GM19193 (cell line): ENCODE measurements around the gene TST.

Experiments
- POLR2A ChIP-seq: IDR thresholded peaks from 4 replicates; pipeline ENCODE4 v1.6.1; 2011; ENCODE audit not compliant: insufficient read depth, insufficient read length; ENCODE audit errors: extremely low read depth

TST gene

GRCh38 chr22:36997746-36998145 is 21.5 kb downstream of the TST start:
- no peak for TF ChIP-seq POLR2A

DNA sequence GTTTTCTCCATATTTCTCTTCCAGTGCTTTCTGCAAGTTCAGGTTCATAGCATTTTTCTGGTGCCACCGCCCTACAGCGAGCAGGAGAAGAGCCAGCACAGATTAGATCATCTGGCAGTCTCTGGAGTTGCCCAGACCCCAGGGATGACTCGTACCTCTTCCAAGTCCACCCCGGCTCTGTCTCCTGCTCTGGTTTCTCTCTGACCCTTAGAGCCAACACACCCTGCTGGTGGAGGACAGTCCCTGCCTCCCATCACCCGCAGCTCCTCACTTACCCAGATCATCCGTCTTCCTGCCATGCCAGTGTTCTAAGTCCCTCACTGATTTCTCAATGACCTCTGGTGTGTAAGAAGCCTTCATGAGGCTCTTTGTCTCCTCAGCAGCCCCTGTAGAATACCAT is 28.0 kb downstream of the TST start:
- TF ChIP-seq POLR2A, result no peak

DNA sequence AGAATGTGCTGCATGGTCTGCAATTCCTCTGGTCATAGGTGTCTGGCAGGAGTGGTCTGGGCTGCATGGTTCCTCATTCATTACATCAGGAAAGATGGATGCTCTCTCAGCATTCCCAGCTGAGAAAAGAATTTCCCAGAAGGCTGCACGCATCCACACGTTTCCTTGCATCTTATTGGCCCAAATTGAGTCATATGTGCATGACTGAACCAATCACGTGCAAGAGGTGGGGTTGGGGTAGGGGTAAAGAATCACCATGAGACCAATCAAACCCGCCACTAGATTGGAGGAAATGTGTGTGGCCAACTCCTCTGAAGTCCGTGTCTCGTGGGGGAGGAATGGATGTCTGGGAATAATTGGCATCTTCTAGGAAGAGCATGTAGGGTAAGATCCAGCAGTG is 28.8 kb downstream of the TST start:
- no peak for TF ChIP-seq POLR2A

DNA sequence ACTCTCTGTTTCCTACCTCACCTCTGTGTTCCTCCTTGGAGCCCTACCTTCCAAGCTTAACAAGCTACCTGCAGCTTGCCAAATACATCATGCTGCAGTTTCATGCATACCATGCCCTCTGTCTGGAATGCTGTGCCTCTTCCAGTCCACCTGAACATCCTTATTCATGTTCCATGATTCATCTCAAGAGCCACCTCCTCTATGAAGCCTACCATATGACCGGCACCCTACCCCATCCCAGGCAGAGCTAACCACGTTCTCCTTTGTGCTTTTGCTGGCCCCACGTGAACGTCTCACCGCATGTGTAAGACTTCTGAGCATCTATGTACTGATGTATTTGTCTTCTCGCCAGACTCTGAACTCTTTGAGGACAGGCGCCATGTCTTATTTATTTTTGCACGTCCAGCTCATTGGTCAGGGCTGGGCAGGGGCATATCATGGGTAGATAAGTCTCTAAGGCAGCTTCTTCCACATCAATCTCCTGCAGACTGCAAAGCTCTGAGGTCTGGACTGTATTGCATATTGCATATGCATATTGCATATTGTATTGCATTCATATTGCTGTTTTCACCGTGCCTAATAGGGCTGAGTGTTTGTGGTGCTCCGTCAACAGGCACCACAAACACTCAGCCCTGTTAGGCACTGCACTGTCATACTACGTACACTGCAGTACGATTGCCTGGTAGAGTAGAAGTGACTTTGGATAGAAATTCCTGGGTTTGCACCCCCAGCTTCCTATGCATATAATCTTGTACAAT is 31.0 kb downstream of the TST start:
- no peak for TF ChIP-seq POLR2A

GRCh38 chr22:36986242-36986821 is 32.9 kb downstream of the TST start:
- TF ChIP-seq POLR2A, result no peak

DNA sequence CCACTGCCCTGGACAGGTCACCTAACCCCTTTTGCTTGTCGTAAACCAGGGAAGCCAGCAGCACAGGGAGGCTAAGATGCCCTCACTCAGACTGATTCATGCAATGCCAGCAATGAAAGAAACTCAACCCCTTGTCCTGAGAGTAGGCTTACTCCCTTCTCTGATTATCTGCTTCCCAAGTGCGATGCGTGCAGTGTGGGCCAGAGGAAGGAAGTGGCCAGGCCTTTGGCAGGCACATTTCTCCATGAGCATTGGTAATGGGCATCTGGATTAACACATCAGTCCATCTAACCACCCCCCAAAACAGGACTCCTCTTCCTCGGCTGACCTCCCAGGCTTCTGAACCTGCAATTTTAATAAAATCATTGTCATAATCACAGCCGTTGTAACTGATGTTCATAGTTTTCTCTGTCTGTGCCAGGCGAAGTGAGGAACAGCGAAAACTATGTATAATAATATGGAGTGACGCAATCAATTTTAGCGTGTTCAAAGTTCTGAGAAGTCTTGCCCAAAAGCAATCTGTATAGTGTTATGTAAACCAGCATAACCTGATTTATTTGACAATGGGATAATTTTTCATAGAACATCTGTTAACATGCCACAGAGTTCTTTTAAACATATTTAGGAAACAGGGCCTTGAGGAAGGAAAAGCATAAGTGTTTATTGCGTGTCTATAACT is 33.9 kb downstream of the TST start:
- no peak for TF ChIP-seq POLR2A

- TF ChIP-seq POLR2A, result no peak
Measured at GRCh38 chr22:36982136-36982535, 37.1 kb downstream of the TST start.

DNA sequence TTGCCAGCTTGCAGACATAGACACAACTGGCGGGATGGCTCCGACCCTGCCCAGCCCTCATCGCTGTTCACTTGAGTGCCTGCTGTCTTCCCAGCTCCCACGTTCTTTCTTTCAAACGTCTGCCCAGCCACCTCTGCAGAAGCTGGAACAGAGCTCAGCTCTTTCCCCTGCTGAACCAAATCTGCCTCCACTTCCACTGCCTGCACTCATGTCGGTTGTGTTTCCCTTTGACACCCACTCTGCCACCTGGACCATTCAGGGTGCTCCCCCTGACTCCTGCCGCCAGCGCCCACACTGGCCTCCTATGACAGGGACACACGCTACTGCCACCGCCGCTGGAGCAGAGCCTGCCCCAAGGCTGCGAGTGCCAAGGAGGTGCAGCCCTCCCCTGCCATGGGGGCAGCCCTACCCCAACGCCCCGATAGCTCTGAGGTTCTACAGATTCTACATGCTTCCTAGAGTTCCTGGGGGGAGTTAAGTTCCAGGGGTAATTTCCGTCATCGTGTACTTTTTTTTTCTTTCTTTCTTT is 37.9 kb downstream of the TST start:
- no peak for TF ChIP-seq POLR2A

DNA sequence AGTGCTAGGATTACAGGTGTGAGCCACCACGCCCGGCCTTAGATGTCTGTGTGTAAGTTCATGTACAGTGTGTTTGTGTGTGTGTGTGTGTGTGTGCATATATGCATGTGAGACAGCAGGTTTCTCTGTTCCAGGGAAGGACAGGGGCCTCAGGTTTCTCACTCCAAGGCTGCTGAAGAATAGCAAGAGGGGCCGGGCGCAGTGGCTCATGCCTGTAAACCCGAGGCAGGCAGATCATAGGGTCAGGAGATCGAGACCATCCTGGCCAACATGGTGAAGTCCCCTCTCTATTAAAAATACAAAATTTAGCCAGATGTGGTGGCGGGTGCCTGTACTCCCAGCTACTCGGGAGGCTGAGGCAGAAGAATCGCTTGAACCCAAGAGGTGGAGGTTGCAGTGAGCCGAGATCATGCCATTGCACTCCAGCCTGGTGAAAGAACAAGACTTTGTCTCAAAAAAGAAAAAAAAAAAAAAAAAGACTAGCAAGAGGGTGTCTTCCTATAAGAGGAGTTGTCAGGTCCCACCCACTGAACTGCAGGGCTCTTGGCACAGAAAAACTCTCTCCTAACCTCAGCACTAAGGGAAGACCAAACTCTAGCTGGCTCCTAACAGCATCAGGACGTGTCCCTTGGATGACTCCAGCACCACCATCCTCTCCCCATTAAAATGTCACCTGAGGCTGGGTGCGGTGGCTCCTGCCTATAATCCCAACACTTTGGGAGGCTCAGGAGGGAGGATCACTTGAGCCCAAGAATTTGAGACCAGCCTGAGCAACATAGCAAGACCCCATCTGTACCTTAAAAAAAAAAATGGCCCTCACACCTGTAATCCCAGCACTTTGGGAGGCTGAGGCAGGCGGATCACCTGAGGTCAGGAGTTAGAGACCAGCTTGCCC is 40.0 kb downstream of the TST start:
- TF ChIP-seq POLR2A, result no peak

- TF ChIP-seq POLR2A, result no peak
Measured at GRCh38 chr22:36977947-36978660, 41.1 kb downstream of the TST start.

GRCh38 chr22:36977401-36977861 is 41.8 kb downstream of the TST start:
- TF ChIP-seq POLR2A, result no peak

GRCh38 chr22:36976606-36977005 is 42.6 kb downstream of the TST start:
- no peak for TF ChIP-seq POLR2A

GRCh38 chr22:36971341-36972125 is 47.7 kb downstream of the TST start:
- TF ChIP-seq POLR2A, result no peak

DNA sequence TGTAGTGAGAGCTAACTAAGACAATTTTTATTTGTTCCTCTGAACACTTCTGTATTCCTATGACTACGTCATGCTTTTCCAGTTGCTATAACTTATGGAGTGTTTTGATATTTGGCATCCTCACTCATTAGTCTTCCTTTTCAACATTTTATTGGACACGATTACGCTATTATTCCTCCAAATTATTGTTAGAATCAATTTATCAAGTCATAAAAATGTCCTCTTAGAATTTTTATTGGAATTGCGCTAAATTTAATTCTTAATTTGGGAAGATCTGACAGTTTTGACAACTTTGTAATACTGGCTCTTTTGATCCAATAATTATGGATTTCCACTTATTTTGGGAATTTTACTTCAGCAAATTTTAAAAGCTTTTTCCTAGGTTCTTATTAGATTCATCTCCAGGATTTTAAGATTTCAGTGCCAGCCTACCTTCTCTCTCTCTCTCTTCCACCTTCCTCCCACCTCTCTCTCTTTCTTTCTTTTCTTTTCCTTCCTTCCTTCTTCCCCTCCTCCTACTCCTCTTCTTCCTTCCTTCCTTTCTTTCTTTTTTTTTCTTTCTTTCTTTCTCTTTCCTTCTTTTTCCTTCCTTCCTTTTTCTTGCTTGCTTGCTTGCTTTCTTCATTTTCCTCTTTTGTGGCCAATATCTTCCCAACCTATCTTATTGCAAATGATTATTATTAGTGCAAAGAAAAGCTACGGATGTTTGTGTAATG is 50.8 kb downstream of the TST start:
- no peak for TF ChIP-seq POLR2A
